ENCODE results near the gene CCND1. TPM values are rescaled to one million over a fixed set of nuclear protein-coding genes. Genes with fewer than 3 reads are reported as not detected.

The CCND1 gene
- total RNA-seq, 1 experiment from 2014 or later = 372 TPM

DNA sequence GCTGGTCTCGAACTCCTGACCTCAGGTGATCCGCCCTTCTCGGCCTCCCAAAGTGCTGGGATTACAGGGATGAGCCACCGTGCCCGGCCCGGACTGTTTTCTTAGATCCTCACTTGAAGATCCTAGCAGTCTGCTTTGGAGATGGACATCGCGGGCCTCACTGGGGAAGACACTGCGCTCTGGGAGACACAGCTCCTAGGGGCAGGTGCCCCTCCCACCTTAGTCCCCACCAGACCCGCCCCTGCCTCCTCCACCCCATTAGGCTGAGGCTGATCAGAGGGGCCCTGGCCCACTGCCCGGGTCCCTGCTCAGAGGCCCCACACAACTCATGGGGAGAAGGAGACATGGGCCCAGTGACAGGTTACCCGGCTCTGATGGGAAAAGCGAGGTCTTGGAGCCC is 45.5 kb downstream of the CCND1 start:
- Histone ChIP-seq H2AFZ (ENCODE audit: low read length) (no peak overlapping the region), H4K5ac (ENCODE audit: insufficient read length, low read depth, low read length) (no peak overlapping the region), H3K4me2 (ENCODE audit: insufficient read depth, insufficient read length, low read length) (no peak overlapping the region), H2BK120ac (ENCODE audit: low read depth, low read length, poor library complexity, severe bottlenecking) (no peak overlapping the region), H3T11ph (ENCODE audit: low read length) (no peak overlapping the region), H3K4ac (ENCODE audit: low read depth, low read length) (no peak overlapping the region), H3K18ac (ENCODE audit: insufficient read length, low read depth, low read length) (no peak overlapping the region), H3K9me3 (ENCODE audit: control insufficient read depth, low read depth, low read length) (no peaks in the 10 kb centered on the region), H2BK12ac (ENCODE audit: insufficient read length, low read depth, low read length) (no peak overlapping the region), H2AK5ac (ENCODE audit: insufficient read length, low read length) (no peak overlapping the region), H3K27me3 (ENCODE audit: insufficient read depth, low read length) (no peaks in the 10 kb centered on the region), H4K91ac (ENCODE audit: insufficient read length, low read depth, low read length) (no peak overlapping the region), H3K23ac (ENCODE audit: insufficient read length, low read depth, low read length) (no peak overlapping the region), H2BK15ac (ENCODE audit: low read depth, low read length) (no peak overlapping the region), H3K9ac (ENCODE audit: extremely low read depth, insufficient read length, low read length) (no peak overlapping the region), H3K4me1 (ENCODE audit: insufficient read depth, low read length) (no peaks in the 10 kb centered on the region), H2BK5ac (ENCODE audit: insufficient read length, low read length) (no peak overlapping the region), H3K27ac (ENCODE audit: insufficient read length, low read depth, low read length) (no peak overlapping the region), H2BK20ac (ENCODE audit: low read depth, low read length, poor library complexity, severe bottlenecking) (no peak overlapping the region), H3K14ac (ENCODE audit: insufficient read depth, low read length) (no peak overlapping the region), H4K20me1 (ENCODE audit: control insufficient read depth, insufficient read depth, insufficient read length) (no peaks in the 10 kb centered on the region), H3K79me2 (ENCODE audit: insufficient read depth, low read length) (no peaks in the 10 kb centered on the region), H3K23me2 (ENCODE audit: insufficient read length, low read depth, low read length, poor library complexity, severe bottlenecking) (no peaks in the 10 kb centered on the region), H3K79me1 (ENCODE audit: insufficient read depth, low read depth, low read length, poor library complexity, severe bottlenecking) (no peaks in the 10 kb centered on the region), H3K56ac (ENCODE audit: insufficient read length, low read depth, low read length) (no peak overlapping the region), H4K8ac (replicated peaks; ENCODE audit: insufficient read length, low read depth, low read length) (no peak overlapping the region)
- Mint-ChIP-seq H3K4me3 (no peak overlapping the region), H3K36me3 (ENCODE audit: insufficient read depth in 1 of 3, low read depth in 3 of 3) (no peaks in the 10 kb centered on the region; a peak in 1 of 7 replicates), H3K9me3 (peaks cover 0 to 3% of the 10 kb centered on the region in 2 experiments; a peak in 2 of 5 replicates), H3K27me3 (ENCODE audit: low read depth) (peaks cover 22% of the 10 kb centered on the region), H3K27ac (no peak overlapping the region), H3K4me1 (peaks cover 2 to 8% of the 10 kb centered on the region in 2 experiments; a peak in 3 of 4 replicates)
- no CpG with 5 or more reads among the region's 13 CpGs for WGBS (ENCODE audit: extremely low coverage, insufficient read length, low lambda C conversion rate)
- TF ChIP-seq, protein P1, sequence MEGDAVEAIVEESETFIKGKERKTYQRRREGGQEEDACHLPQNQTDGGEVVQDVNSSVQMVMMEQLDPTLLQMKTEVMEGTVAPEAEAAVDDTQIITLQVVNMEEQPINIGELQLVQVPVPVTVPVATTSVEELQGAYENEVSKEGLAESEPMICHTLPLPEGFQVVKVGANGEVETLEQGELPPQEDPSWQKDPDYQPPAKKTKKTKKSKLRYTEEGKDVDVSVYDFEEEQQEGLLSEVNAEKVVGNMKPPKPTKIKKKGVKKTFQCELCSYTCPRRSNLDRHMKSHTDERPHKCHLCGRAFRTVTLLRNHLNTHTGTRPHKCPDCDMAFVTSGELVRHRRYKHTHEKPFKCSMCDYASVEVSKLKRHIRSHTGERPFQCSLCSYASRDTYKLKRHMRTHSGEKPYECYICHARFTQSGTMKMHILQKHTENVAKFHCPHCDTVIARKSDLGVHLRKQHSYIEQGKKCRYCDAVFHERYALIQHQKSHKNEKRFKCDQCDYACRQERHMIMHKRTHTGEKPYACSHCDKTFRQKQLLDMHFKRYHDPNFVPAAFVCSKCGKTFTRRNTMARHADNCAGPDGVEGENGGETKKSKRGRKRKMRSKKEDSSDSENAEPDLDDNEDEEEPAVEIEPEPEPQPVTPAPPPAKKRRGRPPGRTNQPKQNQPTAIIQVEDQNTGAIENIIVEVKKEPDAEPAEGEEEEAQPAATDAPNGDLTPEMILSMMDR (conservative IDR thresholded peaks at IDR 0.05) = no peak
- no peak for DNase-seq
